ENCODE data around the gene CHN1.

Gene CHN1

DNA sequence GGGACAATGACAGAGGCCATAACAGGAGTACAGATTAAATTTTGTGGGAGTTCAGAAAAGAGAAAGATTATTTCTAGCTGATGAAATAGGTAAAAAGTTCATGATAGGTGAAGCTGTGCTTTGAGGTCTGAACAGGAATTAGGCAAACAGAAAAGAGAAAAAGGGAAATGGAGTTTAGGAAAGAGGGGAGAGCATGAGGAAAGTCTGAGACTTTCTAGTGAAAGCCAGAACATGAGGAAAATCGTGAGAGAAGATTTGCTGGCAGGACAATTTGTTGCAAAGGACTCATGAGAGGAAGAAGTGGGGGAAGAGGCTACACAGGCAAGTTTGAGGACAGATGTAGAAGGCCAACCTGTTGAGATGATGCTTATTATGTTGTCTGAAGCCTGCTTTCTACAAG, 6.3 kb upstream of the CHN1 start:
- 75 to 79% methylated on average over 1 of the region's 1 CpG for WGBS, 2 experiments
- Histone ChIP-seq H3K36me3 (ENCODE audit: control insufficient read depth, insufficient read depth, low read length) (no peaks in the 10 kb centered on the region), H3K4me1 (ENCODE audit: control insufficient read depth, insufficient read depth, low read length) (peaks cover 10% of the 10 kb centered on the region), H3K4me3 (ENCODE audit: insufficient read depth, low read depth, low read length) (no peak overlapping the region), H3K9me3 (ENCODE audit: control insufficient read depth, low read length) (no peaks in the 10 kb centered on the region), H3K27ac (ENCODE audit: insufficient read depth, low read depth, low read length, poor library complexity, severe bottlenecking) (no peak overlapping the region), H3K27me3 (ENCODE audit: control insufficient read depth, insufficient read depth, low read length, poor library complexity, severe bottlenecking) (no peaks in the 10 kb centered on the region)

DNA sequence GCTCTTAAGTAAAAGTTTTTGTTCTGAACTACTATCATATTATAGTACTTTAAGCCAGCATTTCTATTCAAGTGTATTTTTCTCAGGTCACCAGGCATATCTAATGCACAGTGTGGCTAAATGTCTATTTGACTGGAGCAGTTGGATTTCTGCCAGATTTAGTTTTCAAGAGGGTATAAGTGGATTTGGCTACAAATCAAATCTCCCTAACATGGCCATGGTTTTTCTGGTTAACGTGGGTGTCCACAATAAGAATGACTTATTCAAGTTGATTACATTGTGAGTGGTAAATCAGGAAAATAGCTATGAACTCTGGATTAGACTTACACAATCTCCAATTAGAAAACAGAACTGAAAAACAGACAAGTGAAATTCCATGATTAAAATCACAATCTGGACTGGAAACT, 5.7 kb upstream of the CHN1 start:
- Histone ChIP-seq H3K4me1 (ENCODE audit: control insufficient read depth, insufficient read depth, low read length) (peaks cover 12% of the 10 kb centered on the region), H3K36me3 (ENCODE audit: control insufficient read depth, insufficient read depth, low read length) (no peaks in the 10 kb centered on the region), H3K4me3 (ENCODE audit: insufficient read depth, low read depth, low read length) (no peak overlapping the region), H3K27ac (ENCODE audit: insufficient read depth, low read depth, low read length, poor library complexity, severe bottlenecking) (no peak overlapping the region), H3K9me3 (ENCODE audit: control insufficient read depth, low read length) (no peaks in the 10 kb centered on the region), H3K27me3 (ENCODE audit: control insufficient read depth, insufficient read depth, low read length, poor library complexity, severe bottlenecking) (no peaks in the 10 kb centered on the region)
- whole genome bisulfite sequencing, 2 experiments = 100% methylated on average over 1 of the region's 1 CpG; no CpG with 5 or more reads in 1 of the 2 experiments

DNA sequence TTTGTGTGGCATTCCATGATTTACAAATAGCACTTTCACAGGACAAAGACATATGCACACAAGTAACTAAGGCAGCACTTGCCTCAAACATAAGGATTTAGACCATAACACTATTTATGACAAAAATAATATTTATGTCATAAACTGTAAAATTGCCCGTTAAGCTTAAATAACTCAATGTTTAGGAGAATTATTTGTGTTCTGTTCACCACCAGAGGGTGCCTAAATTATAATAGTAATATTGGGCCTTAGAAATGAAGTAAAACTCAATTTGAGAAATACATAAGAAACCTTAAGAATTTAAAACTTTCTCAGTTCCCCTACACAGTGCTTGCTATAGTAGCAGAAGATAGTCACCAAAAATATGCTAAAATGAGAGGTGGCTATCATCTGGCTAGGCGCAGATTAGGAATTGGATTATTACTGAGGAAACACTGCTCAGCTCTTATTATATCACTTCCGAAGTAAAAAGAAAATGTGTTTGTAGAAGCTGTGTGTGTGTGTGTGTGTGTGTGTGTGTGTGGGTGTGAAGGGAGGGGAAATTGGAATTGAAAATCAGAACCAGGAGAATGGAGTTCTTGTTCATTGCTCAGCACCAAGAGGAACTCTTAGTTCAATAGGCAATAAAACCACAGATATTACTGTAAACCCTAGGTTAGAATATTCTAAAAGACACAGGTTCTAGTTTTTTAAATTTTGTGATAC, 4.9 kb upstream of the CHN1 start:
- no peak overlapping the region for H3K27ac ChIP-seq (ENCODE audit: insufficient read depth, low read depth, low read length, poor library complexity, severe bottlenecking)
- H3K4me1 ChIP-seq (ENCODE audit: control insufficient read depth, insufficient read depth, low read length) = peaks cover 14% of the 10 kb centered on the region
- WGBS, 2 experiments = 88 to 97% methylated on average over 2 to 3 of the region's 3 CpGs
- no peaks in the 10 kb centered on the region for H3K36me3 ChIP-seq (ENCODE audit: control insufficient read depth, insufficient read depth, low read length)
- H3K9me3 ChIP-seq (ENCODE audit: control insufficient read depth, low read length) = no peaks in the 10 kb centered on the region
- no peaks in the 10 kb centered on the region for H3K27me3 ChIP-seq (ENCODE audit: control insufficient read depth, insufficient read depth, low read length, poor library complexity, severe bottlenecking)
- no peak overlapping the region for H3K4me3 ChIP-seq (ENCODE audit: insufficient read depth, low read depth, low read length)

DNA sequence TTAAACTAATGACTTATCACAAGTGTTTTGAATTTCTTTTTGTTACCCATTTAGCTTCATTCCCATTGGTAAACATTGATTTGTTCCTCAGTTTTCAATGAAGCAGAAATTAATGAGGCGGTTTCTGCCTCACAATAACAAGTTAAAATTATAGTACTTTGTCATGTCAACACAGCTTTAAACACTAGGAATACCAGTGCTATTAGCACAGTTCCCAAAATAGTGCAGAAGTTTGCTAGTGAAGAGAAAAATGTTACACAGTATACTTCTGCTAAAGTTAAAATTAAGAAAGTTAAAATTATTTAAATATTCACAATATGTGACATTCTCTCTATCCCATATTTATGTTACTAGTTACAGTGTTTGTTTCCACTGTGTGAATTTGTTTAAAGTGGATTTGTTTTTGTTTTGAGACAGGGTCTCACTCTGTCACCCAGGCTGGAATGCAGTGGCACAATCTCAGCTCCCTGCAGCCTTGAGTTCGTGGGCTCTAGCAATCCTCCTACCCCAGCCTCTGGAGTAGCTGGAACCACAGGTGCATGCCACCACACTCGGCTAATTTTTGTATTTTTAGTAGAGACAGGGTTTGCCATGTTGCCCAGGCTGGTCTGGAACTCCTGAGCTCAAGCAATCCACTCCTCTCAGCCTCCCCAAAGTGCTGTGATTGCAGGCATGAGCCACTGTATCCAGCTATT, 3.8 kb upstream of the CHN1 start:
- Histone ChIP-seq H3K27me3 (ENCODE audit: control insufficient read depth, insufficient read depth, low read length, poor library complexity, severe bottlenecking) (no peaks in the 10 kb centered on the region), H3K4me3 (ENCODE audit: insufficient read depth, low read depth, low read length) (no peak overlapping the region), H3K9me3 (ENCODE audit: control insufficient read depth, low read length) (no peaks in the 10 kb centered on the region), H3K36me3 (ENCODE audit: control insufficient read depth, insufficient read depth, low read length) (no peaks in the 10 kb centered on the region), H3K27ac (ENCODE audit: insufficient read depth, low read depth, low read length, poor library complexity, severe bottlenecking) (no peak overlapping the region), H3K4me1 (ENCODE audit: control insufficient read depth, insufficient read depth, low read length) (peaks cover 14% of the 10 kb centered on the region)
- WGBS, 2 experiments = 84 to 90% methylated on average over 3 of the region's 3 CpGs

DNA sequence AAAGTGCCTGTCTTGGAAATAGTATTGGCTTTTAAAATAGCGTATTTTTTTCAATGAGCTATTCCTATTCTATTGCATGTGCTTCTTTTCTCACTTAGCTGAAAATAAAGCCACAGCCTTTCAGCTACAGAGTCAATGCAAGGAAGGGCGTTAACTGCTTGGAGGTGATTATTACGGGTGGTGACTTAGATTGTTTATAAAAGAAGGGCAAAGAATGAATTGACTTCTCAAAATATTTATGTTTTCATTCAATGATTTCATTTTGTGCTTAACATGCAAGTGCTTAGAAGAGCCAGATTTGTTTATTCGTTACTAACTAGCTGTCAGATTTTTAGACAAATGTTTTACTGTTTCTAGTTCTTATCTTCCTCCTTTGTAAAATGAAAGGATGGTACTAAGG, 2.8 kb upstream of the CHN1 start:
- Histone ChIP-seq H3K36me3 (ENCODE audit: control insufficient read depth, insufficient read depth, low read length) (no peaks in the 10 kb centered on the region), H3K4me1 (ENCODE audit: control insufficient read depth, insufficient read depth, low read length) (peaks cover 14% of the 10 kb centered on the region), H3K4me3 (ENCODE audit: insufficient read depth, low read depth, low read length) (no peak overlapping the region), H3K27ac (ENCODE audit: insufficient read depth, low read depth, low read length, poor library complexity, severe bottlenecking) (peak overlapping the region; percentile 39), H3K27me3 (ENCODE audit: control insufficient read depth, insufficient read depth, low read length, poor library complexity, severe bottlenecking) (no peaks in the 10 kb centered on the region), H3K9me3 (ENCODE audit: control insufficient read depth, low read length) (no peaks in the 10 kb centered on the region)
- WGBS, 2 experiments = 72 to 77% methylated on average over 4 of the region's 4 CpGs

DNA sequence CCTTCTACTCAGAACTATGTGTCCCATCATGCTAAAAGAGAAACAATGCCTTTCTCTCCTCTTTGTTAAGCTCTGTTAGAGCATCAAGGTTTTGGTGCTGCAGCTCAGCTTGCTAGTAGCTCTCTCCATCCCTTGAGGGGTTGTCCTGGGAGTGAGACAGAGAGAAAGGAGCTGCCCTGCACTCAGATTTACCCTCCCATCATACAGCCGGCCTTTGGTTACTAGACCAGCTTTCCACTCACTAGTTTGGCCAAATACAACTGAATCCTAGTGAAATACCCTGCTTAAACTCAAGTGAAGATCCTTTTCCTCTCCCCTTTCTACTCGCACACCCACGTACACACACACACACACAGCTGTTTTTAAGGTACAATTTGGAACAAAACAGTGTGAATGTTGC, 2.3 kb upstream of the CHN1 start:
- Histone ChIP-seq H3K9me3 (ENCODE audit: control insufficient read depth, low read length) (no peaks in the 10 kb centered on the region), H3K27ac (ENCODE audit: insufficient read depth, low read depth, low read length, poor library complexity, severe bottlenecking) (peak overlapping the region; percentile 39), H3K27me3 (ENCODE audit: control insufficient read depth, insufficient read depth, low read length, poor library complexity, severe bottlenecking) (no peaks in the 10 kb centered on the region), H3K36me3 (ENCODE audit: control insufficient read depth, insufficient read depth, low read length) (no peaks in the 10 kb centered on the region), H3K4me1 (ENCODE audit: control insufficient read depth, insufficient read depth, low read length) (peaks cover 18% of the 10 kb centered on the region), H3K4me3 (ENCODE audit: insufficient read depth, low read depth, low read length) (no peak overlapping the region)
- WGBS, 2 experiments = 48 to 51% methylated on average over 3 of the region's 3 CpGs

DNA sequence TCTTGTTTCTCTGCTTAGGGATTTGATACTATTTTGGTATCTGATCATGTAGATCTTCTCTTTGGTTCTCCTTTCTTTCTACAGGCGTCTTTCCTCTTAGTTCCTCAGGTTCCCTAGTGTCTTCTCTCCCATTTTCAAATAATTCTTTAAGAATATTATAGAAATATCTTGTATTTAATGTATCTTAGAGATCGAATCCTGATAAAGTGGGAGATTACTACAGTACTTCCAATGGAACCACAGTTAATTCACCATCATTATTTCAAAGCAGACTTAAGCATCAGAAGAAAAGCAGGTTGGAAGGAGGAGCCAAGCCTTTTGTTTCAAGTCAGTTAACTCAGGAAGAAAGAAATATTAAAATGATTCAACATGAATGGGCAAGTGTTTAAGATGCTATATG, 1.1 kb upstream of the CHN1 start:
- H3K27ac ChIP-seq (ENCODE audit: insufficient read depth, low read depth, low read length, poor library complexity, severe bottlenecking) = no peak overlapping the region
- H3K4me3 ChIP-seq (ENCODE audit: insufficient read depth, low read depth, low read length) = no peak overlapping the region
- H3K4me1 ChIP-seq (ENCODE audit: control insufficient read depth, insufficient read depth, low read length) = peaks cover 18% of the 10 kb centered on the region
- H3K36me3 ChIP-seq (ENCODE audit: control insufficient read depth, insufficient read depth, low read length) = no peaks in the 10 kb centered on the region
- 83% methylated on average over 1 of the region's 2 CpGs; no CpG with 5 or more reads in 1 of the 2 experiments for WGBS, 2 experiments
- H3K27me3 ChIP-seq (ENCODE audit: control insufficient read depth, insufficient read depth, low read length, poor library complexity, severe bottlenecking) = no peaks in the 10 kb centered on the region
- H3K9me3 ChIP-seq (ENCODE audit: control insufficient read depth, low read length) = no peaks in the 10 kb centered on the region

DNA sequence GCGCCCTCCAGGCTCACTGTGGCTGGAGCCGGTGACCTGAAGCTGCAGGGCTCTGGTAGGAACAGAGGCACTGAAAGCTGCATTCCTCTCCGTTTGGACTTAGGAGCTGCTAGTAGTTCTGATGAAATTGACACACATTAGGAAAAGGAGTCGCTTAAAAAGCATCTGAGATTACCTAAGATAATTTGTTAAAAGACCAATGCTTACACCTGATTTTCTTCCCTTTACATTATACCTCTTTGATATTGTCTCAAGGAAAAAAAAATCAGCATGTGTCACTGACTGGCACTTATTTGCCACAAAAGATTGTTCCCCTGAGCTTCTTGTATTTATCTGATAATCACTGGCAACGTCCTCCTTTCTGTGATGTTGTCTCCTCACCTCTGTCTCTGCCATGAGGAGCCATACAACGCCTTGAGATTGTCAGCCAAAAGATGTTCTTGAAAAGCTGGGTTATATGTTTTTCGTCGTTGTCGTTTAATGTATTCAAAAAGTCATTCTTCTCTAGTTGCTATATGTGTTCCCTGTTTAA, 618 bp upstream of the CHN1 start:
- 28 to 34% methylated on average over 9 of the region's 9 CpGs for WGBS, 2 experiments
- Histone ChIP-seq H3K4me3 (ENCODE audit: insufficient read depth, low read depth, low read length) (peak overlapping the region; percentile 82), H3K36me3 (ENCODE audit: control insufficient read depth, insufficient read depth, low read length) (no peaks in the 10 kb centered on the region), H3K27ac (ENCODE audit: insufficient read depth, low read depth, low read length, poor library complexity, severe bottlenecking) (peak overlapping the region; percentile 93), H3K4me1 (ENCODE audit: control insufficient read depth, insufficient read depth, low read length) (peaks cover 18% of the 10 kb centered on the region), H3K9me3 (ENCODE audit: control insufficient read depth, low read length) (no peaks in the 10 kb centered on the region), H3K27me3 (ENCODE audit: control insufficient read depth, insufficient read depth, low read length, poor library complexity, severe bottlenecking) (no peaks in the 10 kb centered on the region)

DNA sequence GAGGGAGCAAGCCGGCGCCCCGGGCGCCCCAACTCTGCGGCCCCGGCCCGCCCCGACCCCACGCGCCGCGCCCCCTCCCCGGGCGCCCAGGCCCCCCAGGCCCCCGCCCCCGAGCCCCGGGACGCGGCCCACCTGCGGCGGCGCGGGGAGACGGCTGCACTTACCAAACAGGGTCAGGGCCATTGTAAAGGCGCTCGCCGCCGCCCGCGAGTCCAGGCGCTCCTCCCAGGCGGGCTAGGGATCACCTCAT, 526 bp downstream of the CHN1 start:
- H3K9me3 ChIP-seq (ENCODE audit: control insufficient read depth, low read length) = no peaks in the 10 kb centered on the region
- 0% methylated on average over 32 of the region's 32 CpGs for WGBS, 2 experiments
- H3K4me1 ChIP-seq (ENCODE audit: control insufficient read depth, insufficient read depth, low read length) = peaks cover 18% of the 10 kb centered on the region
- peak overlapping the region; percentile 93 for H3K27ac ChIP-seq (ENCODE audit: insufficient read depth, low read depth, low read length, poor library complexity, severe bottlenecking)
- H3K4me3 ChIP-seq (ENCODE audit: insufficient read depth, low read depth, low read length) = peak overlapping the region; percentile 82
- H3K36me3 ChIP-seq (ENCODE audit: control insufficient read depth, insufficient read depth, low read length) = no peaks in the 10 kb centered on the region
- no peaks in the 10 kb centered on the region for H3K27me3 ChIP-seq (ENCODE audit: control insufficient read depth, insufficient read depth, low read length, poor library complexity, severe bottlenecking)

DNA sequence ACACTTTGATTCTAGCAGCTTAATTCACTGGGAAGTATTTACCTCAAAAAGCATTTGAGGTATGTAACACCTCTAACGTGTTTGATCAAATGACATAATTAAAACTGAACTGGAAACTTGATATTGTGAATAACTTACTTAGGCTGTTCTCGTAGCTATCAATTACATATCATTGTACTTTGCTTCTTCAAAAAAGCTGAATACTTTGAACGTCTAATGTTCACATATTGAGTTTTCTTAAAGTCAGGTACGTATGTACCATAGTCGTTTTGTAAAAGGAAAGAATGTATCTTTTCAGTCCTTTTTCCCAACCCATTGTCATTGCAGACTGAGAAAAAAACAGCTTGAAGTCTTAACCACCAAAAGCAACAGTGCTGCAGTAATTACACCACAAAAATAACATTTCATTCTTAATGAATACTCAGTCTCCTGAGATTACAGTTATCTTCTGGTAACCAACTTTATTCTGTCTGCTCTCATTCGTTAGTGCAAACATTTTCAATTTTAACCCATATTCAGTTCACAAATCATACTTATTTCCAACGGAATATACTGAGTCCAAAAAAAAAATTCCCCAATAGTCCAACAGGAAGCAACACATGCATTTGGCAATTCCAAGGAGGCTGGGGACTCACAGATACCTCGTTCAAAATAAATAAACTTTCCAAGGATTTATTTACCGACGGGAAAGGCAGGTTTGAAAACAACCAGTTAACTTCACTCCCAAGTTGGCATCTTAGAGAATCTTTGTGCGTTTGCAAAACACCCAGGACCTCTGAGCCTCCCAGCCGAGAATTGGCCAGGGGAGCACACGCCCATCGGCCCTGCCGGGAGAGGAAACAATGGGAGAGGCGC, 1.1 kb downstream of the CHN1 start:
- Histone ChIP-seq H3K9me3 (ENCODE audit: control insufficient read depth, low read length) (no peaks in the 10 kb centered on the region), H3K4me3 (ENCODE audit: insufficient read depth, low read depth, low read length) (peak overlapping the region; percentile 82), H3K27ac (ENCODE audit: insufficient read depth, low read depth, low read length, poor library complexity, severe bottlenecking) (peak overlapping the region; percentile 52), H3K27me3 (ENCODE audit: control insufficient read depth, insufficient read depth, low read length, poor library complexity, severe bottlenecking) (no peaks in the 10 kb centered on the region), H3K36me3 (ENCODE audit: control insufficient read depth, insufficient read depth, low read length) (no peaks in the 10 kb centered on the region), H3K4me1 (ENCODE audit: control insufficient read depth, insufficient read depth, low read length) (peaks cover 18% of the 10 kb centered on the region)
- 3 to 5% methylated on average over 15 to 16 of the region's 16 CpGs for WGBS, 2 experiments

Measured in ectodermal cell (in vitro differentiated cells).